IMR-90 (cell line): ENCODE data around the gene RFX4. TPM values are rescaled to one million over a fixed set of nuclear protein-coding genes. Genes with fewer than 3 reads are reported as not detected.

ENCODE experiments used
- ATAC-seq: fragments of 200-7000 bp; cut with Tn5 transposase; 2 replicates; pipeline ENCODE4 v1.9.1; 2020; ENCODE audit warnings: low read depth, mild to moderate bottlenecking, moderate library complexity
- BruUV-seq: library from RNA; stranded (reverse); fragments of 400-500 nt; replicated peaks from 2 replicates; lab custom pipeline; 2021; lab: Mats Ljungman, UMichigan
- CTCF ChIA-PET: fragments of 300-600 bp; formaldehyde crosslinking; extraction: SDS; loops from one replicate; lab custom pipeline; 2021; ENCODE audit warnings: antibody characterized with exemption; lab: Yijun Ruan, JAX
- POLR2A ChIA-PET: fragments of 300-600 bp; sonication (Branson Sonifier 250); formaldehyde crosslinking; loops from one replicate; lab custom pipeline; 2022; ENCODE audit warnings: antibody characterized with exemption; ENCODE audit not compliant: unreplicated experiment; lab: Charles Lee
- DNase-seq: peaks from one replicate; pipeline ENCODE4 v3.0.0; 2013
- H2AFZ ChIP-seq: replicated peaks from 2 replicates; pipeline ENCODE3; 2013; ENCODE audit warnings: low read length, mild to moderate bottlenecking; ENCODE audit not compliant: poor library complexity
- H2AK5ac ChIP-seq: 2 replicates; pipeline ENCODE4 v1.6.1; 2013; ENCODE audit warnings: low read depth, low read length, inconsistent platforms
- H2AK9ac ChIP-seq: replicated peaks from 2 replicates; pipeline ENCODE3; 2013; ENCODE audit warnings: mild to moderate bottlenecking, low read depth, low read length, moderate library complexity; ENCODE audit not compliant: poor library complexity
- H2BK120ac ChIP-seq: 2 replicates; pipeline ENCODE4 v1.6.1; 2013; ENCODE audit warnings: low read depth, low read length, inconsistent platforms
- H2BK15ac ChIP-seq: 3 replicates; pipeline ENCODE4 v1.6.1; 2013; ENCODE audit warnings: low read depth, low read length, inconsistent platforms
- H2BK20ac ChIP-seq: 2 replicates; pipeline ENCODE4 v1.6.1; 2013; ENCODE audit warnings: low read depth, mild to moderate bottlenecking, inconsistent platforms, low read length, moderate library complexity
- H2BK5ac ChIP-seq: 2 replicates; pipeline ENCODE4 v1.6.1; 2013; ENCODE audit warnings: mild to moderate bottlenecking, low read depth, low read length, inconsistent platforms; ENCODE audit not compliant: poor library complexity, severe bottlenecking
- H3K14ac ChIP-seq: replicated peaks from 2 replicates; pipeline ENCODE4 v1.6.1; 2013; ENCODE audit warnings: low read depth, low read length, inconsistent platforms
- H3K18ac ChIP-seq: 2 replicates; pipeline ENCODE4 v1.6.1; 2013; ENCODE audit warnings: low read depth, low read length, control low read depth
- H3K23ac ChIP-seq: 2 replicates; pipeline ENCODE4 v1.6.1; 2013; ENCODE audit warnings: low read depth, low read length, inconsistent platforms
- H3K27ac ChIP-seq: 2 replicates; pipeline ENCODE4 v1.5.1; 2013; ENCODE audit warnings: mild to moderate bottlenecking, control low read depth, low read length; ENCODE audit not compliant: insufficient read depth
- H3K27me3 ChIP-seq: 2 replicates; pipeline ENCODE4 v1.6.1; 2013; ENCODE audit warnings: low read length; ENCODE audit not compliant: control insufficient read depth, insufficient read depth
- H3K36me3 ChIP-seq: 2 replicates; pipeline ENCODE4 v1.6.1; 2013; ENCODE audit warnings: low read length, mixed read lengths; ENCODE audit not compliant: control insufficient read depth, insufficient read depth
- H3K4ac ChIP-seq: 2 replicates; pipeline ENCODE4 v1.6.1; 2013; ENCODE audit warnings: low read depth, low read length, inconsistent platforms
- H3K4me1 ChIP-seq: 2 replicates; pipeline ENCODE4 v1.6.1; 2013; ENCODE audit warnings: low read length, mixed read lengths; ENCODE audit not compliant: control insufficient read depth, insufficient read depth
- H3K4me2 ChIP-seq: 2 replicates; pipeline ENCODE4 v1.6.1; 2013; ENCODE audit warnings: low read depth, mild to moderate bottlenecking, control low read depth, low read length, moderate library complexity
- H3K4me3 ChIP-seq: 2 replicates; pipeline ENCODE4 v1.5.1; 2013; ENCODE audit warnings: low read depth, mild to moderate bottlenecking, control low read depth, low read length, moderate library complexity; ENCODE audit not compliant: insufficient read depth
- H3K56ac ChIP-seq: 2 replicates; pipeline ENCODE4 v1.6.1; 2013; ENCODE audit warnings: low read length, inconsistent platforms; ENCODE audit not compliant: insufficient read depth; ENCODE audit errors: extremely low read depth
- H3K79me1 ChIP-seq, 2 experiments: 2 replicates each; pipeline ENCODE4 v1.6.1; 2013; ENCODE audit warnings: low read length in 2 of 2, inconsistent platforms in 1 of 2, low read depth in 1 of 2
- H3K9ac ChIP-seq: 2 replicates; pipeline ENCODE4 v1.6.1; 2013; ENCODE audit warnings: low read depth, low read length, control low read depth
- H3K9me1 ChIP-seq: 2 replicates; pipeline ENCODE4 v1.6.1; 2013; ENCODE audit warnings: low read length, inconsistent platforms; ENCODE audit not compliant: insufficient read depth
- H3K9me3 ChIP-seq: 2 replicates; pipeline ENCODE4 v1.6.1; 2013; ENCODE audit warnings: low read length; ENCODE audit not compliant: control insufficient read depth, insufficient read depth
- H4K20me1 ChIP-seq: 2 replicates; pipeline ENCODE4 v1.6.1; 2013; ENCODE audit warnings: low read length, inconsistent platforms; ENCODE audit not compliant: insufficient read depth
- H4K5ac ChIP-seq: 2 replicates; pipeline ENCODE4 v1.6.1; 2013; ENCODE audit warnings: mild to moderate bottlenecking, low read depth, low read length, control low read depth
- H4K8ac ChIP-seq, 2 experiments: 2 replicates each; pipeline ENCODE4 v1.6.1; 2013; ENCODE audit warnings: low read depth in 2 of 2, low read length in 2 of 2, control low read depth in 1 of 2, inconsistent platforms in 1 of 2
- H4K91ac ChIP-seq: 2 replicates; pipeline ENCODE4 v1.6.1; 2013; ENCODE audit warnings: low read depth, low read length, inconsistent platforms; ENCODE audit not compliant: insufficient read depth
- BHLHE40 ChIP-seq: fragments of 150-350 bp; IDR thresholded peaks from 2 replicates; pipeline ENCODE4 v1.6.1; 2016; ENCODE audit warnings: mild to moderate bottlenecking, low read depth, low read length
- MAFK ChIP-seq: IDR thresholded peaks from 2 replicates; pipeline ENCODE4 v1.6.1; 2012; ENCODE audit warnings: low read depth, low read length, improper control_type of control experiment
- MAZ ChIP-seq: IDR thresholded peaks from 2 replicates; pipeline ENCODE4 v1.6.1; 2012; ENCODE audit warnings: low read depth, mild to moderate bottlenecking, low read length, improper control_type of control experiment, moderate library complexity, borderline replicate concordance
- NFE2L2 ChIP-seq: fragments of 150-350 bp; IDR thresholded peaks from 2 replicates; pipeline ENCODE4 v1.6.1; 2016; ENCODE audit warnings: low read depth, mild to moderate bottlenecking, low read length
- RAD21 ChIP-seq: IDR thresholded peaks from 2 replicates; pipeline ENCODE4 v1.6.1; 2012; ENCODE audit warnings: low read length, improper control_type of control experiment
- RFX5 ChIP-seq: IDR thresholded peaks from 2 replicates; pipeline ENCODE4 v1.8.0; 2012; ENCODE audit warnings: low read depth, mild to moderate bottlenecking, low read length, moderate library complexity
- USF2 ChIP-seq: fragments of 150-350 bp; IDR thresholded peaks from 2 replicates; pipeline ENCODE4 v1.6.1; 2017; ENCODE audit warnings: mild to moderate bottlenecking, antibody characterized with exemption, low read length, low read depth
- WGBS, 2 experiments: methylation state at CpG; one replicate each; pipeline versions ENCODE4 v1.1.5 to v1.1.7; 2013; ENCODE audit warnings: missing lambda C conversion rate in 2 of 2; ENCODE audit not compliant: insufficient read length in 1 of 2; ENCODE audit errors: extremely low coverage in 2 of 2; 5-methylcytosine and 5-hydroxymethylcytosine counted together
- dilution Hi-C: fragments of 300-500 bp; cut with HindIII; formaldehyde crosslinking; loops from one replicate; pipeline ENCODE4 v1.14.3; 2018; ENCODE audit warnings: low sequenced_read_pairs; ENCODE audit not compliant: unreplicated experiment
- in situ Hi-C: fragments of 300-500 bp; cut with MboI; formaldehyde crosslinking; loops from 3 replicates; pipeline ENCODE4 v1.14.3; 2019; ENCODE audit warnings: low sequenced_read_pairs, inconsistent platforms, mixed read lengths
- intact Hi-C: fragments of 100-400 bp; cut with micrococcal nuclease; formaldehyde crosslinking; loops from 2 replicates; pipeline ENCODE4 v1.10.0; 2022
- polyA plus RNA-seq, 3 experiments: library from polyadenylated mRNA; depleted of rRNA; stranded (reverse); fragments of >200 nt; gene quantifications; 2 replicates each; pipeline ENCODE4 v1.2.3, GENCODE V29; 2012; ENCODE audit warnings: low replicate concordance in 1 of 3
- total RNA-seq: library from RNA; depleted of rRNA; stranded (reverse); fragments of >200 nt; gene quantifications from 2 replicates; pipeline ENCODE4 v1.2.3, GENCODE V29; 2012; rRNA removed

Gene RFX4
- total and polyA plus RNA-seq, 2 of the 4 experiments (the other 2 are of a cell fraction): not detected

- in situ Hi-C loops: no loop called here
- H3K4me1 ChIP-seq: no peaks in the 10 kb centered on the region
- H2AK5ac ChIP-seq: no peak overlapping the region
- no peaks in the 10 kb centered on the region for H3K9me3 ChIP-seq
- no peak overlapping the region for H3K14ac ChIP-seq
- H3K79me1 ChIP-seq: peaks cover 4 to 10% of the 10 kb centered on the region in 2 experiments; a peak in 3 of 4 replicates
- intact Hi-C loops: no loop called here
- peaks cover 5% of the 10 kb centered on the region for H3K36me3 ChIP-seq
- dilution Hi-C loops: no loop called here
- H4K20me1 ChIP-seq: no peaks in the 10 kb centered on the region
- H2BK20ac ChIP-seq: no peak overlapping the region
- ChIA-PET POLR2A (no interaction called here), CTCF (no interaction called here)
- no peak overlapping the region for H2AK9ac ChIP-seq
- H3K9ac ChIP-seq: no peak overlapping the region
- no peak overlapping the region for H3K4me3 ChIP-seq
- DNase-seq (no peak), ATAC-seq (no peak)
- no peak overlapping the region for H3K56ac ChIP-seq
- H2BK5ac ChIP-seq: no peak overlapping the region
- H4K8ac ChIP-seq: no peak overlapping the region
- H3K9me1 ChIP-seq: peaks cover 3% of the 10 kb centered on the region; the same call in 1 of the 2 replicates
- 27 to 100% methylated on average over 1 to 2 of the region's 3 CpGs for WGBS, 2 experiments
- H3K23ac ChIP-seq: no peak overlapping the region
- H3K4me2 ChIP-seq: no peak overlapping the region
- TF ChIP-seq BHLHE40 (no peak), RFX5 (no peak), MAZ (no peak), USF2 (no peak), RAD21 (no peak), MAFK (no peak), NFE2L2 (no peak)
- H3K27ac ChIP-seq: no peak overlapping the region
- no peak overlapping the region for H2BK15ac ChIP-seq
- no TSS peak for BruUV-seq
- no peaks in the 10 kb centered on the region for H3K27me3 ChIP-seq
- no peak overlapping the region for H2BK120ac ChIP-seq
- no peak overlapping the region for H2AFZ ChIP-seq
- no peak overlapping the region for H3K18ac ChIP-seq
- no peak overlapping the region for H4K91ac ChIP-seq
- no peak overlapping the region for H3K4ac ChIP-seq
- no peak overlapping the region for H4K5ac ChIP-seq
These were observed 221.9 kb downstream of the RFX4 start for GRCh38 chr12:106804668-106805067.

Other genes starting within 250 kb of the RFX4 start
- gene POLR3B, start 225.3 kb upstream of the RFX4 start, total RNA-seq: 15.4 and 20.0 TPM in 2 replicates
- gene POLR3B, start 225.3 kb upstream of the RFX4 start, polyA plus RNA-seq (2012; rRNA removed): 6.4 and 6.9 TPM in 2 replicates
- gene RIC8B, start 191.7 kb downstream of the RFX4 start, total RNA-seq: 16.7 and 19.5 TPM in 2 replicates
- gene RIC8B, start 191.7 kb downstream of the RFX4 start, polyA plus RNA-seq (2012; rRNA removed): 4.7 and 5.5 TPM in 2 replicates